AG04449 (cell line): ENCODE results near the gene RAB31.
"Not testable (repeated sequence)": the region's sequence is repeated elsewhere in the genome, so short reads cannot be mapped to it uniquely, and the experiment has no call there.

Experiments used
- CTCF ChIA-PET: fragments of 350-600 bp; formaldehyde crosslinking; extraction: SDS; loops from one replicate; lab custom pipeline; 2021; ENCODE audit warnings: antibody characterized with exemption; lab: Yijun Ruan, JAX
- POLR2A ChIA-PET: fragments of 400-600, 350-600 bp; formaldehyde crosslinking; extraction: SDS; loops from one replicate; lab custom pipeline; 2020; ENCODE audit warnings: antibody characterized with exemption, inconsistent platforms; lab: Yijun Ruan, JAX
- DNase-seq: peaks from one replicate; pipeline ENCODE4 v3.0.0-alpha.2; 2010; ENCODE audit warnings: low read depth, low spot score
- H3K4me3 ChIP-seq: 2 replicates; pipeline ENCODE4 v1.5.1; 2011; ENCODE audit warnings: low read depth, mild to moderate bottlenecking, control low read depth, low read length
- CTCF ChIP-seq: IDR thresholded peaks from one replicate; pipeline ENCODE4 v1.5.1; 2011; ENCODE audit warnings: mild to moderate bottlenecking, moderate library complexity, low read length, control low read depth, inconsistent platforms; ENCODE audit not compliant: insufficient read depth; ENCODE audit errors: missing control alignments

RAB31 gene

GRCh38 chr18:9887992-9888391 lies 179.9 kb downstream of the RAB31 start:
- H3K4me3 ChIP-seq: no peak overlapping the region
- CTCF ChIA-PET: no interaction called here
- DNase-seq: no peak
- POLR2A ChIA-PET: no interaction called here
- TF ChIP-seq CTCF: no peak

- TF ChIP-seq CTCF: no peak
- DNase-seq: no peak
- H3K4me3 ChIP-seq: no peak overlapping the region
- CTCF ChIA-PET: interaction anchor here (1.1 kb wide), 1 partner anchor 206 kb away, joined by 3 read pairs; no protein-coding TSS in a partner anchor
- POLR2A ChIA-PET: no interaction called here
Measured at GRCh38 chr18:9890196-9890595, 182.1 kb downstream of the RAB31 start.

- no peak for TF ChIP-seq CTCF
- CTCF ChIA-PET: interaction anchor here (1.1 kb wide), 1 partner anchor 207 kb away, joined by 3 read pairs; no protein-coding TSS in a partner anchor
- POLR2A ChIA-PET: no interaction called here
- DNase-seq: no peak
- H3K4me3 ChIP-seq: no peak overlapping the region
Measured at GRCh38 chr18:9890957-9891356, 182.9 kb downstream of the RAB31 start.

GRCh38 chr18:9891515-9891914 lies 183.4 kb downstream of the RAB31 start:
- DNase-seq, POLR2A ChIA-PET, H3K4me3 ChIP-seq, CTCF ChIA-PET: not testable (repeated sequence)

- H3K4me3 ChIP-seq: no peak overlapping the region
- ChIA-PET CTCF (no interaction called here), POLR2A (no interaction called here)
- no peak for TF ChIP-seq CTCF
- DNase-seq: no peak
Measured at GRCh38 chr18:9894454-9895068, 186.5 kb downstream of the RAB31 start.

- no peak overlapping the region for H3K4me3 ChIP-seq
- no peak for TF ChIP-seq CTCF
- no peak for DNase-seq
- ChIA-PET CTCF (interaction anchor here (1.2 kb wide), 1 partner anchor 213 kb away, joined by 3 read pairs; no protein-coding TSS in a partner anchor), POLR2A (no interaction called here)
Measured at GRCh38 chr18:9897129-9897528, 189.0 kb downstream of the RAB31 start.

GRCh38 chr18:9897787-9898291 lies 189.7 kb downstream of the RAB31 start:
- CTCF ChIA-PET: interaction anchor here (1.2 to 1.5 kb wide), 2 partner anchors 12 to 213 kb away, joined by 3 read pairs; partner anchors contain the start of gene TXNDC2
- POLR2A ChIA-PET, DNase-seq, H3K4me3 ChIP-seq: not testable (repeated sequence)
